ENCODE results near the gene DCTN5. TPM values are rescaled to one million over a fixed set of nuclear protein-coding genes. Genes with fewer than 3 reads are reported as not detected.

The DCTN5 gene
- total and polyA plus RNA-seq, 2 of the 13 experiments (the other 11 are each of a cell fraction or from before 2014, with no cell fraction given): 105 to 207 TPM

DNA sequence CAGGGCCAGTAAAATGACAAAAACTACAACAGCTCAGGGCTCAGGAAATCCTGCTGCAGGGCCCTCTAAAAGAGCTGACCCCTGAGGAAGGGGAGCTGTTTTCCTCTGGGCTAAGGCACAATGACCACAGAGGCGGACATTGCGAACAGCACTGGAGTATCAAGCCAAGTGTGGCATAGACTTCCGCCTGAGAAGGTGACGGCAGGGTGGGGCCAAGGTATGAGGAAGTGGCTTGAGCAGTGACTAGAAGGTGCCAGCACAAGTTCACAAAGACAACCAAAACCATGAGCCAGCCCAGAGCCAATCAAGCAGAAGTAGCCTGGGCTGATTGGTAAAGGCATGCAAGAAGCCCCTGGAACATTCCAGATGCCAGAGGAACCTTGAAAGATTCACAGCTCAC is 57.8 kb downstream of the DCTN5 start:
- H3K27ac ChIP-seq (ENCODE audit: extremely low read length, insufficient read depth, low read length): no peak overlapping the region
- no peak overlapping the region for H3K4me2 ChIP-seq (ENCODE audit: low read depth, low read length)
- H3K27me3 ChIP-seq (ENCODE audit: control insufficient read depth in 1 of 2, insufficient read depth in 2 of 2, low read length in 2 of 2): no peaks in the 10 kb centered on the region
- ATAC-seq: no peak
- no peaks in the 10 kb centered on the region for H3K79me2 ChIP-seq (ENCODE audit: insufficient read depth, low read length)
- no peak for DNase-seq (ENCODE audit: low spot score)
- no peaks in the 10 kb centered on the region for H4K20me1 ChIP-seq (ENCODE audit: insufficient read depth, low read length)
- in situ Hi-C loops (cut with HindIII; ENCODE audit: extremely low pct_ligation_motif_present, low pct_unique_long_range_greater_than_20kb) (no loop called here), intact Hi-C loops (cut with micrococcal nuclease; ENCODE audit: unreplicated experiment) (no loop called here)
- 95% methylated on average over 4 of the region's 4 CpGs for whole genome bisulfite sequencing (ENCODE audit: low lambda C conversion rate)
- POLR2A ChIA-PET: no interaction called here
- no TSS peak for BruUV-seq (replicated peaks)
- H3K4me3 ChIP-seq (replicated peaks in 1 of 3; ENCODE audit: insufficient read depth in 1 of 3, low read depth in 2 of 3, low read length in 3 of 3): no peak overlapping the region
- H3K36me3 ChIP-seq (replicated peaks in 1 of 2; ENCODE audit: control insufficient read depth in 1 of 2, insufficient read depth in 2 of 2, low read length in 2 of 2): no peaks in the 10 kb centered on the region
- H2AFZ ChIP-seq (ENCODE audit: low read length): no peak overlapping the region
- FAIRE-seq: no peak
- no peak for TF ChIP-seq ZNF768 (CRISPR knock-in tag; IDR thresholded peaks at IDR 0.05)
- TF ChIP-seq NFE2L1 (CRISPR knock-in tag; IDR thresholded peaks at IDR 0.05; ENCODE audit: borderline replicate concordance): no peak
- no peak for TF ChIP-seq CREM (IDR thresholded peaks at IDR 0.05)
- TF ChIP-seq CREM (CRISPR knock-in tag; IDR thresholded peaks at IDR 0.05): no peak
- TF ChIP-seq ZNF644 (CRISPR knock-in tag; IDR thresholded peaks at IDR 0.05; ENCODE audit: low read depth): no peak
- no peak for TF ChIP-seq CBX5 (CRISPR knock-in tag; IDR thresholded peaks at IDR 0.05; ENCODE audit: borderline replicate concordance)
- no peak for TF ChIP-seq ATRX (CRISPR knock-in tag; IDR thresholded peaks at IDR 0.05; ENCODE audit: borderline replicate concordance)
- TF ChIP-seq, protein P1, sequence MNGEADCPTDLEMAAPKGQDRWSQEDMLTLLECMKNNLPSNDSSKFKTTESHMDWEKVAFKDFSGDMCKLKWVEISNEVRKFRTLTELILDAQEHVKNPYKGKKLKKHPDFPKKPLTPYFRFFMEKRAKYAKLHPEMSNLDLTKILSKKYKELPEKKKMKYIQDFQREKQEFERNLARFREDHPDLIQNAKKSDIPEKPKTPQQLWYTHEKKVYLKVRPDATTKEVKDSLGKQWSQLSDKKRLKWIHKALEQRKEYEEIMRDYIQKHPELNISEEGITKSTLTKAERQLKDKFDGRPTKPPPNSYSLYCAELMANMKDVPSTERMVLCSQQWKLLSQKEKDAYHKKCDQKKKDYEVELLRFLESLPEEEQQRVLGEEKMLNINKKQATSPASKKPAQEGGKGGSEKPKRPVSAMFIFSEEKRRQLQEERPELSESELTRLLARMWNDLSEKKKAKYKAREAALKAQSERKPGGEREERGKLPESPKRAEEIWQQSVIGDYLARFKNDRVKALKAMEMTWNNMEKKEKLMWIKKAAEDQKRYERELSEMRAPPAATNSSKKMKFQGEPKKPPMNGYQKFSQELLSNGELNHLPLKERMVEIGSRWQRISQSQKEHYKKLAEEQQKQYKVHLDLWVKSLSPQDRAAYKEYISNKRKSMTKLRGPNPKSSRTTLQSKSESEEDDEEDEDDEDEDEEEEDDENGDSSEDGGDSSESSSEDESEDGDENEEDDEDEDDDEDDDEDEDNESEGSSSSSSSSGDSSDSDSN (CRISPR knock-in tag; IDR thresholded peaks at IDR 0.05): no peak
- TF ChIP-seq AHR (CRISPR knock-in tag; IDR thresholded peaks at IDR 0.05): no peak
- no peak for TF ChIP-seq ZNF883 (CRISPR knock-in tag; IDR thresholded peaks at IDR 0.05; ENCODE audit: not compliant biosample characterization)
- no peaks in the 10 kb centered on the region for H3K9me3 ChIP-seq (ENCODE audit: low read length)
- no peak overlapping the region for H3K9ac ChIP-seq (ENCODE audit: insufficient read depth, low read depth, low read length)
- peaks cover 25% of the 10 kb centered on the region for H3K4me1 ChIP-seq (ENCODE audit: insufficient read depth, low read length)
- CTCF ChIA-PET (ENCODE audit: low intra/inter-chr PET ratio, low total read pairs): no interaction called here
